GM18870 (cell line): ENCODE data around the gene FAM174B.

Experiments used
- ATAC-seq: cut with Tn5 transposase; IDR thresholded peaks from one replicate; pipeline ENCODE4 v1.9.1; 2021; ENCODE audit warnings: moderate library complexity; ENCODE audit not compliant: unreplicated experiment

The FAM174B gene

GRCh38 chr15:92655178-92655995 lies at the start of gene FAM174B:
TSS of gene FAM174B (minus strand) at chr15:92655775.
- no peak for ATAC-seq

- no peak for ATAC-seq
These were observed 40.5 kb upstream of the FAM174B start for GRCh38 chr15:92696096-92696495.

- no peak for ATAC-seq
These were observed 38.2 kb upstream of the FAM174B start for GRCh38 chr15:92693691-92694331.

GRCh38 chr15:92690395-92690794 lies 34.8 kb upstream of the FAM174B start:
- no peak for ATAC-seq

- no peak for ATAC-seq
These were observed 32.2 kb upstream of the FAM174B start for GRCh38 chr15:92687746-92688145.

GRCh38 chr15:92687195-92687602 lies 31.6 kb upstream of the FAM174B start:
- ATAC-seq: no peak

GRCh38 chr15:92683511-92683834 lies 27.9 kb upstream of the FAM174B start:
- no peak for ATAC-seq

- ATAC-seq: no peak
These were observed 27.4 kb upstream of the FAM174B start for GRCh38 chr15:92682741-92683510.

GRCh38 chr15:92681141-92681631 lies 25.6 kb upstream of the FAM174B start:
- no peak for ATAC-seq

GRCh38 chr15:92677999-92678398 lies 22.4 kb upstream of the FAM174B start:
- no peak for ATAC-seq

GRCh38 chr15:92676561-92676960 lies 21.0 kb upstream of the FAM174B start:
- no peak for ATAC-seq

GRCh38 chr15:92675485-92675884 lies 19.9 kb upstream of the FAM174B start:
- no peak for ATAC-seq

GRCh38 chr15:92674347-92674746 lies 18.8 kb upstream of the FAM174B start:
- no peak for ATAC-seq

GRCh38 chr15:92672102-92672501 lies 16.5 kb upstream of the FAM174B start:
- ATAC-seq: no peak

GRCh38 chr15:92671406-92671805 lies 15.8 kb upstream of the FAM174B start:
- no peak for ATAC-seq

GRCh38 chr15:92670621-92671020 lies 15.0 kb upstream of the FAM174B start:
- ATAC-seq: no peak

- ATAC-seq: no peak
These were observed 13.9 kb upstream of the FAM174B start for GRCh38 chr15:92669432-92669831.

- ATAC-seq: no peak
These were observed 13.0 kb upstream of the FAM174B start for GRCh38 chr15:92668620-92669019.

- no peak for ATAC-seq
These were observed 12.5 kb upstream of the FAM174B start for GRCh38 chr15:92667970-92668485.

- ATAC-seq: no peak
These were observed 11.8 kb upstream of the FAM174B start for GRCh38 chr15:92667287-92667904.

GRCh38 chr15:92666780-92667179 lies 11.2 kb upstream of the FAM174B start:
- no peak for ATAC-seq
